HG03064 (cell line): ENCODE results near the gene ZNF443.
"Not testable (repeated sequence)": the region's sequence is repeated elsewhere in the genome, so short reads cannot be mapped to it uniquely, and the experiment has no call there.

Experiments used
- ATAC-seq: cut with Tn5 transposase; IDR thresholded peaks from one replicate; pipeline ENCODE4 v1.9.1; 2021; ENCODE audit warnings: low read depth; ENCODE audit not compliant: unreplicated experiment

Gene ZNF443

GRCh38 chr19:12425236-12425887 lies 15.5 kb downstream of the ZNF443 start:
- no peak for ATAC-seq

GRCh38 chr19:12417273-12417672 lies 23.5 kb downstream of the ZNF443 start:
- not testable (repeated sequence) for ATAC-seq

- ATAC-seq, result no peak
These were observed 28.9 kb downstream of the ZNF443 start for GRCh38 chr19:12411893-12412292.

GRCh38 chr19:12400633-12401502 lies 40.0 kb downstream of the ZNF443 start, which contains the start of gene ZNF799:
ZNF799 (minus strand) TSS chr19:12401271; CDS start chr19:12401070, 201 bp downstream.
- peak; percentile 77 for ATAC-seq

- peak; percentile 36 for ATAC-seq
These were observed 40.8 kb downstream of the ZNF443 start for GRCh38 chr19:12399901-12400632.

GRCh38 chr19:12391148-12391547 lies 49.7 kb downstream of the ZNF443 start:
- not testable (repeated sequence) for ATAC-seq

- not testable (repeated sequence) for ATAC-seq
These were observed 54.5 kb downstream of the ZNF443 start for GRCh38 chr19:12386365-12386764.

- no peak for ATAC-seq
These were observed 60.4 kb downstream of the ZNF443 start for GRCh38 chr19:12380444-12380737.

GRCh38 chr19:12379732-12380443 lies 60.9 kb downstream of the ZNF443 start:
- no peak for ATAC-seq
